GM12865 (cell line): Measurements from ENCODE around the gene BMP2.

Experiments used
- DNase-seq: peaks from one replicate; pipeline ENCODE4 v3.0.0; 2010; ENCODE audit warnings: low read depth
- H3K4me3 ChIP-seq: 2 replicates; pipeline ENCODE4 v1.5.1; 2011; ENCODE audit warnings: mild to moderate bottlenecking, low read depth, low read length, control low read depth
- TF ChIP-seq, protein P1 (sequence below): IDR thresholded peaks from 2 replicates; pipeline ENCODE4 v1.5.1; 2011; ENCODE audit warnings: low read length, control low read depth, low read depth, inconsistent platforms; ENCODE audit not compliant: insufficient read depth; ENCODE audit errors: missing control alignments

BMP2 gene

GRCh38 chr20:6767536-6768227, at the start of gene BMP2:
TSS of gene BMP2 (plus strand) at chr20:6767686. CDS start at chr20:6770127, 2,441 bp downstream.
- TF ChIP-seq, protein P1, sequence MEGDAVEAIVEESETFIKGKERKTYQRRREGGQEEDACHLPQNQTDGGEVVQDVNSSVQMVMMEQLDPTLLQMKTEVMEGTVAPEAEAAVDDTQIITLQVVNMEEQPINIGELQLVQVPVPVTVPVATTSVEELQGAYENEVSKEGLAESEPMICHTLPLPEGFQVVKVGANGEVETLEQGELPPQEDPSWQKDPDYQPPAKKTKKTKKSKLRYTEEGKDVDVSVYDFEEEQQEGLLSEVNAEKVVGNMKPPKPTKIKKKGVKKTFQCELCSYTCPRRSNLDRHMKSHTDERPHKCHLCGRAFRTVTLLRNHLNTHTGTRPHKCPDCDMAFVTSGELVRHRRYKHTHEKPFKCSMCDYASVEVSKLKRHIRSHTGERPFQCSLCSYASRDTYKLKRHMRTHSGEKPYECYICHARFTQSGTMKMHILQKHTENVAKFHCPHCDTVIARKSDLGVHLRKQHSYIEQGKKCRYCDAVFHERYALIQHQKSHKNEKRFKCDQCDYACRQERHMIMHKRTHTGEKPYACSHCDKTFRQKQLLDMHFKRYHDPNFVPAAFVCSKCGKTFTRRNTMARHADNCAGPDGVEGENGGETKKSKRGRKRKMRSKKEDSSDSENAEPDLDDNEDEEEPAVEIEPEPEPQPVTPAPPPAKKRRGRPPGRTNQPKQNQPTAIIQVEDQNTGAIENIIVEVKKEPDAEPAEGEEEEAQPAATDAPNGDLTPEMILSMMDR = no peak
- peak within 1 kb of the TSS; percentile 60 for H3K4me3 ChIP-seq
- DNase-seq = peak; percentile 45

DNA sequence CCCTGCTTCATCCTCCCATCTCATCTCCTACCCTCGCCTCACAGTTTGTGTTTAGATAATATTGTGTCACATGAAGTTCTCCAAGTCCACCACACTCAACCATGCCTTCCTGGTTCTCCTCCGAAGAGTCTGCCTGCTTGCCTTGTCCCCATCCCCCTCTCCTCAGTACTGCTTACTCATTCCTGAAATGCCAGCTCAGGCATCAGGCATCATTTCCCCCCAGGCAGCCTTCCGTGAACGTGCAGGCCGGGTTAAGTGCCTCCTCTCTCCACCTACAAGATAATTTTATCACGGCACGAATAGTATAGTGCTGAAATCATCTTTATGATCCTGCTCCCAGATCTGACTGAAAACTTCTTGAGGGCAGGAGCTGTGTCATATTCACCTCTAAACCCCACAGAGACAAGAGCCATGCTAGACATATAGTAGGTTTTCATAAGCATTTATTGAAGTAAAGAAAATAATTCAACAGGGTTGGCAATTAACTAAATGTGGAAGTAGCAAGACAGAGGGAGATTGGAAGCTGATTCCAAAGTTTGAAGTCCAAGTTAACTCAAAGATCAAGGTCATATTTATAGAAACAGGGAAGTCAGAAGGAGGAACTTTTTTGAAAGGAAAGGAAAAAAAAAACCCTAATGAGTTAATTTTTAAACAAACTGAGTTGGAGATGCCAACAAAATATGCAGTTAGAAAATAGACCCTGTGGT, 48.7 kb upstream of the BMP2 start:
- TF ChIP-seq, protein P1 = no peak
- DNase-seq = peak; percentile 8
- no peak overlapping the region for H3K4me3 ChIP-seq

DNA sequence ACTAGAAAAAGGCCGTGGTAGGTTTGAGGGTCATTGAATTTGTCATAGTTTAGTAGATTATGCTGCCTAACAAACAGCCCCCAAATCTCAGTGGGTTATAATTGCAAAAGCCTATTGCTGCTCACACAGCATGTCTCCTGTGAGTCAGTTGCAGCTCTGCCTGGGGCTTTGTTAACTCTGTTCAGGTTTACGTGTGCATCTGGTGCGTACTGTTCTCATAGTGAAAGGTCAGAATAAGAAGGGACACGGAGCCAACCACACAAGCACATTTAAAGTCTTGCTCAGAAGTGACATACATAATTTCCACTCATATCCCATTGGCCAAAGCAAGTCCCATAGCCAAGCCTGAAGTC, 48.1 kb upstream of the BMP2 start:
- H3K4me3 ChIP-seq = no peak overlapping the region
- no peak for DNase-seq
- TF ChIP-seq, protein P1 = no peak

GRCh38 chr20:6726761-6727160, 40.7 kb upstream of the BMP2 start:
- TF ChIP-seq, protein P1 = no peak
- no peak overlapping the region for H3K4me3 ChIP-seq
- DNase-seq = no peak

- H3K4me3 ChIP-seq = no peak overlapping the region
- TF ChIP-seq, protein P1 = no peak
- no peak for DNase-seq
Observed at GRCh38 chr20:6730672-6731328, 36.7 kb upstream of the BMP2 start.

- TF ChIP-seq, protein P1 = no peak
- DNase-seq = no peak
- H3K4me3 ChIP-seq = no peak overlapping the region
Observed at GRCh38 chr20:6732001-6732447, 35.5 kb upstream of the BMP2 start.

GRCh38 chr20:6732851-6733250, 34.6 kb upstream of the BMP2 start:
- TF ChIP-seq, protein P1 = no peak
- DNase-seq = no peak
- H3K4me3 ChIP-seq = no peak overlapping the region
